Smooth muscle cell (in vitro differentiated cells): Measurements from ENCODE around the gene PCID2. TPM values are rescaled to one million over a fixed set of nuclear protein-coding genes. Genes with fewer than 3 reads are reported as not detected.

ENCODE experiments used
- DNase-seq: peaks from one replicate; lab custom pipeline; 2025; ENCODE audit not compliant: unreplicated experiment; lab: John Stamatoyannopoulos, UW
- H2AFZ ChIP-seq: fragments of 200-600 bp; sonication (generic); 2 replicates; pipeline ENCODE4 v1.6.0; 2016; ENCODE audit warnings: antibody characterized with exemption, low read depth, mild to moderate bottlenecking
- H3F3A ChIP-seq: fragments of 200-600 bp; sonication (generic); 2 replicates; pipeline ENCODE4 v1.6.0; 2017; ENCODE audit warnings: antibody characterized with exemption, low read depth
- H3K27ac ChIP-seq: fragments of 200-600 bp; sonication (generic); 2 replicates; pipeline ENCODE4 v1.5.1; 2016; ENCODE audit warnings: low read depth, mild to moderate bottlenecking
- H3K27me3 ChIP-seq: fragments of 200-600 bp; sonication (generic); 2 replicates; pipeline ENCODE4 v1.6.1; 2016; ENCODE audit warnings: low read depth, mild to moderate bottlenecking
- H3K36me3 ChIP-seq: fragments of 200-600 bp; sonication (generic); 2 replicates; pipeline ENCODE4 v1.5.1; 2016; ENCODE audit warnings: low read depth
- H3K4me1 ChIP-seq: fragments of 200-600 bp; sonication (generic); 2 replicates; pipeline ENCODE4 v1.5.1; 2016; ENCODE audit warnings: low read depth
- H3K4me2 ChIP-seq: fragments of 200-600 bp; sonication (generic); 2 replicates; pipeline ENCODE4 v1.6.0; 2016; ENCODE audit warnings: mild to moderate bottlenecking
- H3K4me3 ChIP-seq: fragments of 200-600 bp; sonication (generic); 2 replicates; pipeline ENCODE4 v1.5.1; 2016; ENCODE audit warnings: mild to moderate bottlenecking
- H3K79me2 ChIP-seq: fragments of 200-600 bp; sonication (generic); 2 replicates; pipeline ENCODE4 v1.6.0; 2016; ENCODE audit warnings: low read depth, mild to moderate bottlenecking
- H3K9ac ChIP-seq: fragments of 200-600 bp; sonication (generic); 2 replicates; pipeline ENCODE4 v1.6.0; 2016; ENCODE audit warnings: low read depth
- H3K9me3 ChIP-seq: fragments of 200-600 bp; sonication (generic); replicated peaks from 2 replicates; pipeline ENCODE4 v1.5.1; 2016; ENCODE audit warnings: low read depth
- H4K20me1 ChIP-seq: fragments of 200-600 bp; sonication (generic); 2 replicates; pipeline ENCODE4 v1.6.0; 2016; ENCODE audit warnings: low read depth
- WGBS: methylation state at CpG from one replicate; pipeline ENCODE4 v1.1.7; 2016; ENCODE audit warnings: low lambda C conversion rate; 5-methylcytosine and 5-hydroxymethylcytosine counted together
- polyA plus RNA-seq: library from polyadenylated mRNA; unstranded; fragments of >200 nt; fragmentation: Nextera tagmentation; extraction: Ambion mirVana; gene quantifications from 2 replicates; pipeline ENCODE4 v1.2.1, GENCODE V29; 2016
- total RNA-seq: library from RNA; depleted of rRNA; stranded (reverse); fragments of >200 nt; gene quantifications from 2 replicates; pipeline ENCODE4 v1.2.3, GENCODE V29; 2014
- TF ChIP-seq, protein P1 (sequence below): fragments of 200-600 bp; sonication (generic); IDR thresholded peaks from 2 replicates; pipeline ENCODE4 v1.5.1; 2017; ENCODE audit warnings: borderline replicate concordance, mild to moderate bottlenecking, antibody characterized with exemption; ENCODE audit not compliant: insufficient read depth, poor library complexity, severe bottlenecking

The PCID2 gene
- total and polyA plus RNA-seq, 2 experiments from 2014 or later: 27.1 to 32.5 TPM

GRCh38 chr13:113169277-113170272 is 38.9 kb downstream of the PCID2 start:
- Histone ChIP-seq H3K27me3 (no peaks in the 10 kb centered on the region), H3F3A (no peaks in the 10 kb centered on the region), H3K27ac (no peak overlapping the region), H3K9ac (no peak overlapping the region), H3K4me2 (no peak overlapping the region), H3K9me3 (no peaks in the 10 kb centered on the region), H3K4me3 (no peak overlapping the region), H3K36me3 (no peaks in the 10 kb centered on the region), H3K4me1 (no peaks in the 10 kb centered on the region), H2AFZ (no peak overlapping the region), H4K20me1 (no peaks in the 10 kb centered on the region), H3K79me2 (no peaks in the 10 kb centered on the region)
- TF ChIP-seq, protein P1, sequence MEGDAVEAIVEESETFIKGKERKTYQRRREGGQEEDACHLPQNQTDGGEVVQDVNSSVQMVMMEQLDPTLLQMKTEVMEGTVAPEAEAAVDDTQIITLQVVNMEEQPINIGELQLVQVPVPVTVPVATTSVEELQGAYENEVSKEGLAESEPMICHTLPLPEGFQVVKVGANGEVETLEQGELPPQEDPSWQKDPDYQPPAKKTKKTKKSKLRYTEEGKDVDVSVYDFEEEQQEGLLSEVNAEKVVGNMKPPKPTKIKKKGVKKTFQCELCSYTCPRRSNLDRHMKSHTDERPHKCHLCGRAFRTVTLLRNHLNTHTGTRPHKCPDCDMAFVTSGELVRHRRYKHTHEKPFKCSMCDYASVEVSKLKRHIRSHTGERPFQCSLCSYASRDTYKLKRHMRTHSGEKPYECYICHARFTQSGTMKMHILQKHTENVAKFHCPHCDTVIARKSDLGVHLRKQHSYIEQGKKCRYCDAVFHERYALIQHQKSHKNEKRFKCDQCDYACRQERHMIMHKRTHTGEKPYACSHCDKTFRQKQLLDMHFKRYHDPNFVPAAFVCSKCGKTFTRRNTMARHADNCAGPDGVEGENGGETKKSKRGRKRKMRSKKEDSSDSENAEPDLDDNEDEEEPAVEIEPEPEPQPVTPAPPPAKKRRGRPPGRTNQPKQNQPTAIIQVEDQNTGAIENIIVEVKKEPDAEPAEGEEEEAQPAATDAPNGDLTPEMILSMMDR: no peak
- no peak for DNase-seq
- 93% methylated on average over 13 of the region's 13 CpGs for WGBS

DNA sequence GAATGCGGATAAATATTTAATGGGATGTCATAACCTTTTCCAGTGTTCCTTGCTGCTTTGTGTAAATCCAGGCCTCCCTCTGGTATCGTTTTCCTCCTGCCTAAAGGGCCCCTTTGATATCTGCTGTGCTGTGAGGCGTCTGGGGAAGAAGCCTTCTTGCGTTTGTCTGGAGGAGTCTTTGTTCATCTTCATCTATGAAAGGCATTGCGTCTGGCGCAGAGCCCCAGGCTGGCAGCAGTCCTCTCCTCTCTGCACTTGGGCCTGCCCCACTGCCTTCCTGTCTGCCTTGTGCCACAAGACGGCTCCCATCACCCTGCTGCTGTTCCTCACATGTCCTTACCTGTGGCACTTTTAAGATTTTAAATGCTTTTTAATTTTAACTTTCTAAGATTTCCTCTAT is 40.3 kb downstream of the PCID2 start:
- Histone ChIP-seq H3K79me2 (no peaks in the 10 kb centered on the region), H3K36me3 (no peaks in the 10 kb centered on the region), H3K4me1 (no peaks in the 10 kb centered on the region), H3K9me3 (no peaks in the 10 kb centered on the region), H3K27me3 (peaks cover 2% of the 10 kb centered on the region), H4K20me1 (no peaks in the 10 kb centered on the region), H3F3A (no peaks in the 10 kb centered on the region), H3K9ac (no peak overlapping the region), H3K4me2 (no peak overlapping the region), H2AFZ (no peak overlapping the region), H3K4me3 (no peak overlapping the region), H3K27ac (no peak overlapping the region)
- TF ChIP-seq, protein P1: no peak
- 92% methylated on average over 7 of the region's 7 CpGs for WGBS
- DNase-seq: no peak

- H3K36me3 ChIP-seq: no peaks in the 10 kb centered on the region
- H2AFZ ChIP-seq: no peak overlapping the region
Measured at GRCh38 chr13:113167575-113167974, 40.9 kb downstream of the PCID2 start.

More at GRCh38 chr13:113167575-113167974, 40.9 kb downstream of the PCID2 start:
- DNase-seq: no peak
- Histone ChIP-seq H4K20me1 (no peaks in the 10 kb centered on the region), H3K27ac (no peak overlapping the region), H3K9ac (no peak overlapping the region), H3K9me3 (no peaks in the 10 kb centered on the region), H3K27me3 (peaks cover 8% of the 10 kb centered on the region), H3K79me2 (no peaks in the 10 kb centered on the region), H3K4me1 (no peaks in the 10 kb centered on the region), H3K4me3 (no peak overlapping the region), H3K4me2 (no peak overlapping the region), H3F3A (no peaks in the 10 kb centered on the region)
- WGBS: over 99% methylated on average over 3 of the region's 3 CpGs
- TF ChIP-seq, protein P1: no peak
